Calu3 (cell line): ENCODE measurements around the gene RAF1. TPM values are rescaled to one million over a fixed set of nuclear protein-coding genes. Genes with fewer than 3 reads are reported as not detected.

Source experiments
- BruUV-seq: library from RNA; stranded (reverse); fragments of 400-500 nt; replicated peaks from 2 replicates; lab custom pipeline; 2021; lab: Mats Ljungman, UMichigan
- CTCF ChIA-PET: fragments of 300-600 bp; sonication (Branson Sonifier 250); formaldehyde crosslinking; loops from one replicate; lab custom pipeline; 2022; ENCODE audit warnings: antibody characterized with exemption; lab: Charles Lee
- DNase-seq: peaks from one replicate; pipeline ENCODE4 v3.0.0; 2022
- H3K27ac Mint-ChIP-seq: one replicate; pipeline ENCODE4 v1.8.0; 2022; ENCODE audit warnings: mixed read lengths; ENCODE audit not compliant: unreplicated experiment
- H3K27me3 Mint-ChIP-seq: one replicate; pipeline ENCODE4 v1.8.0; 2022; ENCODE audit warnings: mixed read lengths; ENCODE audit not compliant: unreplicated experiment
- H3K36me3 Mint-ChIP-seq: one replicate; pipeline ENCODE4 v1.8.0; 2022; ENCODE audit warnings: mild to moderate bottlenecking, moderate library complexity, mixed read lengths; ENCODE audit not compliant: insufficient read depth, unreplicated experiment
- H3K4me1 Mint-ChIP-seq: one replicate; pipeline ENCODE4 v1.8.0; 2022; ENCODE audit warnings: mild to moderate bottlenecking, low read depth, mixed read lengths; ENCODE audit not compliant: unreplicated experiment
- H3K4me3 Mint-ChIP-seq: one replicate; pipeline ENCODE4 v1.8.0; 2022; ENCODE audit warnings: mild to moderate bottlenecking, low read depth, moderate library complexity, mixed read lengths; ENCODE audit not compliant: unreplicated experiment
- H3K9me3 Mint-ChIP-seq: one replicate; pipeline ENCODE4 v1.8.0; 2022; ENCODE audit warnings: low read depth, mixed read lengths; ENCODE audit not compliant: unreplicated experiment
- intact Hi-C: fragments of 100-400 bp; cut with micrococcal nuclease; formaldehyde crosslinking; loops from one replicate; pipeline ENCODE4 v1.10.0; 2022; ENCODE audit not compliant: unreplicated experiment
- total RNA-seq: library from RNA; stranded (reverse); gene quantifications from 2 replicates; pipeline ENCODE4 v1.2.3, GENCODE V29; 2022
- TF ChIP-seq, protein P1 (sequence below): fragments of 200-600 bp; IDR thresholded peaks from one replicate; pipeline ENCODE4 v1.8.0; 2022; ENCODE audit warnings: antibody characterized with exemption; ENCODE audit not compliant: unreplicated experiment

The RAF1 gene
- total RNA-seq, 1 experiment from 2014 or later = 69.3 TPM

DNA sequence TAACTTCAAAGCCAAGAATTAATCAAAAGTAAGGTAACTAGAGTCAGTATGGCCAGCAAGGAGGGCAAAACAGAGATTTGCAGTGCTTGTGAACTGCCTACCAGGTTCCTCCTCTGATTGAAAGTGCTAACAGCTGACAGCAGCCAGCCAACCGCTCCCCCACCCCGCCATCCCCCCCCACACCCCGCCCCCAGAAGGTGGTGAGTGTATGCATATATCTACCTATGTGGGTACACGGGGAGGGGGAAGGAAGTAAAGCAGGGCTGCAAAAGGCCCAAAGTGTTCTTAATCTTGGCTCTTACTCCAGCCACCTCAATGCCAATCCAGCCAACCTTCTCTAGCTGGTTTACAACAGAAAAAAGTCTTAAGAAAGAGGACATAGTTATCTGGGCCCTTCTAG lies 50.7 kb downstream of the RAF1 start:
- DNase-seq = no peak
- intact Hi-C loops = no loop called here
- CTCF ChIA-PET = no interaction called here
- TF ChIP-seq, protein P1, sequence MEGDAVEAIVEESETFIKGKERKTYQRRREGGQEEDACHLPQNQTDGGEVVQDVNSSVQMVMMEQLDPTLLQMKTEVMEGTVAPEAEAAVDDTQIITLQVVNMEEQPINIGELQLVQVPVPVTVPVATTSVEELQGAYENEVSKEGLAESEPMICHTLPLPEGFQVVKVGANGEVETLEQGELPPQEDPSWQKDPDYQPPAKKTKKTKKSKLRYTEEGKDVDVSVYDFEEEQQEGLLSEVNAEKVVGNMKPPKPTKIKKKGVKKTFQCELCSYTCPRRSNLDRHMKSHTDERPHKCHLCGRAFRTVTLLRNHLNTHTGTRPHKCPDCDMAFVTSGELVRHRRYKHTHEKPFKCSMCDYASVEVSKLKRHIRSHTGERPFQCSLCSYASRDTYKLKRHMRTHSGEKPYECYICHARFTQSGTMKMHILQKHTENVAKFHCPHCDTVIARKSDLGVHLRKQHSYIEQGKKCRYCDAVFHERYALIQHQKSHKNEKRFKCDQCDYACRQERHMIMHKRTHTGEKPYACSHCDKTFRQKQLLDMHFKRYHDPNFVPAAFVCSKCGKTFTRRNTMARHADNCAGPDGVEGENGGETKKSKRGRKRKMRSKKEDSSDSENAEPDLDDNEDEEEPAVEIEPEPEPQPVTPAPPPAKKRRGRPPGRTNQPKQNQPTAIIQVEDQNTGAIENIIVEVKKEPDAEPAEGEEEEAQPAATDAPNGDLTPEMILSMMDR = no peak
- BruUV-seq = no TSS peak
- no peaks in the 10 kb centered on the region for H3K4me1 Mint-ChIP-seq
- peaks cover 11% of the 10 kb centered on the region for H3K36me3 Mint-ChIP-seq
- H3K9me3 Mint-ChIP-seq = no peaks in the 10 kb centered on the region
- H3K27ac Mint-ChIP-seq = no peak overlapping the region
- no peak overlapping the region for H3K4me3 Mint-ChIP-seq
- H3K27me3 Mint-ChIP-seq = no peaks in the 10 kb centered on the region

DNA sequence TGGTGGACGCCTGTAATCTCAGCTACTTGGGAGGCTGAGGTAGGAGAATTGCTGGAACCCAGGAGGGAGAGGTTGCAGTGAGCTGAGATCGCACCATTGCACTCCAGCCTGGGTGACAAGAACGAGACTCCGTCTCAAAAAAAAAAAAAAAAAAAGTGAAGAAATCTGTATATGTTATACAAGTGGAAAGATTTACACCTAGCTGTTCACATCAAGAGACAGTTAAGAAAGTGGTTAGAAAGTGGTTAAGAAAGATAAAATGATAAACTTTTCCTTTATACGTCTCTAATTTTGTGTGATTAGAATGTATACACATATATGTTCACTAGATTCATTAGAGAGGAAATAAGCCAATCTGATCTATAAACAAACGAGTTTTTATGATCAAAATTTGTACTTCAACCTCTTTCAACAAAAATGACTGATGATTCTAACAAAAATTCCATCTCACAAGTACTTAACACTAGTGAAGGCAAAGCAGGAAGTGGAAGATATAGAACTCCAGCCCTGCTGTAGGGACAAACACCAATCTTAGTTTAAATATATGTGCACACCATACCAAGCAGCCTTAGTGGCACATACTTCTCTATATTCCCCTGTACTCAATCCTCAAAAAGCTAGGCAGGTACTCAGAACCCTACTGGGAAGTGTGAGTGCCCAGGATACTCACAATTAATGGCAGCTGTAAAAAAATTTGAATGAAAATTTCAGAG lies 51.2 kb downstream of the RAF1 start:
- CTCF ChIA-PET = interaction anchor here (0.6 kb wide), 1 partner anchor 138 kb away, joined by 4 read pairs; no protein-coding TSS in a partner anchor
- intact Hi-C loops = no loop called here
- TF ChIP-seq, protein P1 = no peak
- H3K4me1 Mint-ChIP-seq = no peaks in the 10 kb centered on the region
- H3K27ac Mint-ChIP-seq = no peak overlapping the region
- BruUV-seq = no TSS peak
- H3K27me3 Mint-ChIP-seq = no peaks in the 10 kb centered on the region
- H3K9me3 Mint-ChIP-seq = no peaks in the 10 kb centered on the region
- no peak for DNase-seq
- H3K4me3 Mint-ChIP-seq = no peak overlapping the region
- peaks cover 14% of the 10 kb centered on the region for H3K36me3 Mint-ChIP-seq

DNA sequence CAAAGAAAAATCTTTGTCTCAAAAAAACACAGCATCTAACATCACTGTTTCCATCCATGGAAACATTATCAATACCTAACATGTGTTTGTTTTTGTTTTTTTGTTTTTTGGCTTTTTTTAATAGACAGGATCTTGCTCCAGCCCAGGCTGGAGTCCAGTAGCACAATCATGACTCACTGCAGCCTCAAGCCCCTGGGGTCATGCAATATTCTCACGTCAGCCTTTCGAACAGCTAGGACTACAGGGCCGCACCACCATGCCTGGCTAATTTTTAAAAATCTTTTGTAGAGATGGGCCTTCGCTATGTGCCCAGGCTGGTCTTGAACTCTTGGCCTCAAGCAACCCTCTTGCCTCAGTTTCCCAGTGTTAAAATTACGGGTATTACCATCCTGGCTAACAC lies 52.8 kb downstream of the RAF1 start:
- H3K27me3 Mint-ChIP-seq = no peaks in the 10 kb centered on the region
- peaks cover 20% of the 10 kb centered on the region for H3K36me3 Mint-ChIP-seq
- CTCF ChIA-PET = no interaction called here
- no peaks in the 10 kb centered on the region for H3K9me3 Mint-ChIP-seq
- BruUV-seq = no TSS peak
- intact Hi-C loops = no loop called here
- no peak overlapping the region for H3K4me3 Mint-ChIP-seq
- TF ChIP-seq, protein P1 = no peak
- H3K27ac Mint-ChIP-seq = no peak overlapping the region
- no peaks in the 10 kb centered on the region for H3K4me1 Mint-ChIP-seq
- no peak for DNase-seq

DNA sequence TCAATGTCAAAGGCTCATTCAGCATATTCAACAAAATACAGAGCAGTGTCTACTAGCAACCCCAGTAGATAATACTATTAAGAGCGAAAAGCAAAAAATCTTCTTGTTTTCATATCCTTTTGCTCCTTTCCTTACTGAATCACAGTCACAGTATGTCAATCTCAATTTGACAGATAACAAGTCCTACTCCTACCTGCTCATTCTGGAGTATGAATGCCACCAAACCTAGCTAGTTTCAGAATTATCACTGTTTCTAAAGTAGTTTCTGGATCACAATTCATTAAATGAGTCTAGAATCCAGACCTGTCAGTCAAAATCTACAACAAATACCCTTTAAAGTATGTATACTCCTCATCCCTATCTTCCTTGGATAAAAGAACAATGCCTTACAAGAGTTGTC lies 55.5 kb downstream of the RAF1 start:
- no peak for DNase-seq
- no TSS peak for BruUV-seq
- H3K9me3 Mint-ChIP-seq = no peaks in the 10 kb centered on the region
- no peak overlapping the region for H3K27ac Mint-ChIP-seq
- peaks cover 14% of the 10 kb centered on the region for H3K36me3 Mint-ChIP-seq
- H3K4me1 Mint-ChIP-seq = no peaks in the 10 kb centered on the region
- TF ChIP-seq, protein P1 = no peak
- intact Hi-C loops = no loop called here
- no peak overlapping the region for H3K4me3 Mint-ChIP-seq
- H3K27me3 Mint-ChIP-seq = no peaks in the 10 kb centered on the region
- CTCF ChIA-PET = interaction anchor here (0.6 kb wide), 2 partner anchors 225 to 703 kb away, joined by 3 read pairs; no protein-coding TSS in a partner anchor
